ENCODE data around the gene CDRT4. TPM values are rescaled to one million over a fixed set of nuclear protein-coding genes. Genes with fewer than 3 reads are reported as not detected.

CDRT4 gene
- total RNA-seq, 1 donor from 2014 or later, result 10.1 TPM

DNA sequence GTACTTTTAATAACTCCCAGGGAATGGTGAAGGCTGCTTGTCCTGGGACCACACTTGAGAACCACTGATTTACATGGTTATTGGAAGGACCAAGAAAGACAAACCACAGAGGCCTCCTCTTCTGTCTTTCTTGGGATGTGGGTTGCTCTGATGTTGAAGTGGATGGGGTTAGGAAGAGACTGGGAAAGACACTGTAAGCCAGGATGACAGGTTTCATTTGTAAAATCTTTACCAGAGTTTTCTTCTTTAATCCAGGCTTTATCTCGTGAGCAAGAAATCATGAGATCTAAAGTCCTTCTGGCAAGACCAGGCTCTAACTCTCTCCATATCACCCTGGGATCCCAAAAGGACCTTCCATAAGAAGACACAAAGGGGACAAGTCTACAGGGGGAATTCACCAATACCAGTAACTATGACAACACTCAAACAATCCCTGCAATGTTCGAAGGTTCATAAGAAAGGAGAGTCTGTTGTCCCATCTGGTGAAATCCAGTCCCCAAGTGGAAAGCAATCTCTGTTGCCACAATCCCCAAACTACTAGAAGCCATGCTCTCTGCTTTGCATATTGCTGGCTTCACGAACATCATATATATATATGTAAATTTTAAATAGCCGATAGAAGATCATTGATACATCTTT, 44.8 kb upstream of the CDRT4 start:
- Mint-ChIP-seq H3K4me3 (ENCODE audit: unreplicated experiment) (no peak overlapping the region), H3K9me3 (ENCODE audit: unreplicated experiment) (peaks cover 5% of the 10 kb centered on the region), H3K36me3 (ENCODE audit: unreplicated experiment) (peaks cover 33% of the 10 kb centered on the region), H3K27ac (ENCODE audit: unreplicated experiment) (no peak overlapping the region), H3K27me3 (ENCODE audit: unreplicated experiment) (no peaks in the 10 kb centered on the region), H3K4me1 (ENCODE audit: unreplicated experiment) (peaks cover 26% of the 10 kb centered on the region)
- TF ChIP-seq, protein P1, sequence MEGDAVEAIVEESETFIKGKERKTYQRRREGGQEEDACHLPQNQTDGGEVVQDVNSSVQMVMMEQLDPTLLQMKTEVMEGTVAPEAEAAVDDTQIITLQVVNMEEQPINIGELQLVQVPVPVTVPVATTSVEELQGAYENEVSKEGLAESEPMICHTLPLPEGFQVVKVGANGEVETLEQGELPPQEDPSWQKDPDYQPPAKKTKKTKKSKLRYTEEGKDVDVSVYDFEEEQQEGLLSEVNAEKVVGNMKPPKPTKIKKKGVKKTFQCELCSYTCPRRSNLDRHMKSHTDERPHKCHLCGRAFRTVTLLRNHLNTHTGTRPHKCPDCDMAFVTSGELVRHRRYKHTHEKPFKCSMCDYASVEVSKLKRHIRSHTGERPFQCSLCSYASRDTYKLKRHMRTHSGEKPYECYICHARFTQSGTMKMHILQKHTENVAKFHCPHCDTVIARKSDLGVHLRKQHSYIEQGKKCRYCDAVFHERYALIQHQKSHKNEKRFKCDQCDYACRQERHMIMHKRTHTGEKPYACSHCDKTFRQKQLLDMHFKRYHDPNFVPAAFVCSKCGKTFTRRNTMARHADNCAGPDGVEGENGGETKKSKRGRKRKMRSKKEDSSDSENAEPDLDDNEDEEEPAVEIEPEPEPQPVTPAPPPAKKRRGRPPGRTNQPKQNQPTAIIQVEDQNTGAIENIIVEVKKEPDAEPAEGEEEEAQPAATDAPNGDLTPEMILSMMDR (IDR thresholded peaks at IDR 0.05), result no peak
- no peak for DNase-seq (ENCODE audit: extremely low spot score, unreplicated experiment)

DNA sequence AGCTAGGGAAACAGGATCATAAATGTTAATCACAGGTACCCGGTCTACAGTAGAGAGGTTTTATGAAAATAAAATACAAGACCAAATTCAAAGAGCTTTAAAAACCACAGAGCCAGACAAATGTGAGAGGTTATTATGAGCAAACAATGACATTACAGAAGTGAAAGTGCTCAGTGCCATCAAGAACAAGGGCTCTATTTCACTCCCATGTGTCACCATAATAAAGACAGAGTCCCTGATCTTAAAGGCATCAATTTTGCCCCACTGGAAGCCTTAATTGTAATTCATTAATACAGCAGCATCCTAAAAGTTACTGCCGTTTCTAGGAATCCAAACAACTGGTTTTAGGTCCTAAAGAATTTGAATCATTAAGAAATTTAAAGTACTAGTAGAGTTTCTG, 43.7 kb upstream of the CDRT4 start:
- Mint-ChIP-seq H3K9me3 (ENCODE audit: unreplicated experiment) (peaks cover 5% of the 10 kb centered on the region), H3K27me3 (ENCODE audit: unreplicated experiment) (no peaks in the 10 kb centered on the region), H3K36me3 (ENCODE audit: unreplicated experiment) (peaks cover 35% of the 10 kb centered on the region), H3K4me3 (ENCODE audit: unreplicated experiment) (no peak overlapping the region), H3K4me1 (ENCODE audit: unreplicated experiment) (peaks cover 26% of the 10 kb centered on the region), H3K27ac (ENCODE audit: unreplicated experiment) (no peak overlapping the region)
- DNase-seq (ENCODE audit: extremely low spot score, unreplicated experiment), result no peak
- TF ChIP-seq, protein P1 (IDR thresholded peaks at IDR 0.05), result no peak

DNA sequence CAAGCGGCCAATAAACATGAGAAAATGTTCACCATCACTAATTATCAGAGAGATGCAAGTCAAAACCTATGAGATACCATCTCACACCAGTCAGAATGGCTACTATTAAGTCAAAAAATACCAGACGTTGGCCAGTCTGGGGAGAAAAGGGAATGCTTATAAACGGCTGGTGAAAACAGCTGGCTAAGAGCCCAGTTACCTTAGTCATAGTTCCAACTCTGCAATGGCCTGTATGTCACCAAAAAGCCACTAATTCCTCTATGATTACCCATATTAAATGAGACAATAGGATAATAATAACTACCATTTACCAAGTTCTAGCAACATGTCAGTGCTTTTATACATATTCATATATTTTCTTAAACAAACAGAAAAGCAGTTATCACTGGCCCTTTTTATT, 42.9 kb upstream of the CDRT4 start:
- no peak overlapping the region for H3K4me3 Mint-ChIP-seq (ENCODE audit: unreplicated experiment)
- no peak overlapping the region for H3K27ac Mint-ChIP-seq (ENCODE audit: unreplicated experiment)
- peaks cover 26% of the 10 kb centered on the region for H3K4me1 Mint-ChIP-seq (ENCODE audit: unreplicated experiment)

DNA sequence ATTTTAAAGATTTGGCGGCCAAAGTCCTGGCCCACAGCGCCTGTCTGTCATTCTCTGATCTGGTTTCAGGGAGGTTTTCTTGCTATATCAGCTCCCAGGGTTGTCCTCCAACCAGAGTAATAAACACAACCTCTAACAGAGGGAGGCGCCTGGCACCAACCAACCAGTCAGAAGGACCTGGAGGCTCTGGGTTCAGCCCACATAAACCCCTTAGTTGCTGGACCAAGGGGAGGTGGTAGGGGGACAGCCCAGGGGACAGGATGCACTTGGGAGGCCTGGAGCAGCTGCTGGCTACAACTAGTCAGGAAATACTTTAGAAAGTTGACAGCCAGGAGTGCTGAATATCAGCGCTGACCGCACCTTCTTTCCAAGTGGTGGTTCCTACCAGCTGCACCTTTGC, 41.7 kb upstream of the CDRT4 start:
- Mint-ChIP-seq H3K4me3 (ENCODE audit: unreplicated experiment) (no peak overlapping the region), H3K27ac (ENCODE audit: unreplicated experiment) (no peak overlapping the region), H3K27me3 (ENCODE audit: unreplicated experiment) (no peaks in the 10 kb centered on the region), H3K4me1 (ENCODE audit: unreplicated experiment) (peaks cover 21% of the 10 kb centered on the region), H3K36me3 (ENCODE audit: unreplicated experiment) (peaks cover 24% of the 10 kb centered on the region), H3K9me3 (ENCODE audit: unreplicated experiment) (peaks cover 5% of the 10 kb centered on the region)
- no peak for DNase-seq (ENCODE audit: extremely low spot score, unreplicated experiment)
- TF ChIP-seq, protein P1 (IDR thresholded peaks at IDR 0.05), result no peak

More for the DNA sequence above, 42.9 kb upstream of the CDRT4 start:
- H3K36me3 Mint-ChIP-seq (ENCODE audit: unreplicated experiment), result peaks cover 27% of the 10 kb centered on the region
- H3K27me3 Mint-ChIP-seq (ENCODE audit: unreplicated experiment), result no peaks in the 10 kb centered on the region
- TF ChIP-seq, protein P1 (IDR thresholded peaks at IDR 0.05), result no peak
- H3K9me3 Mint-ChIP-seq (ENCODE audit: unreplicated experiment), result peaks cover 5% of the 10 kb centered on the region
- peak; percentile 1 for DNase-seq (ENCODE audit: extremely low spot score, unreplicated experiment)

DNA sequence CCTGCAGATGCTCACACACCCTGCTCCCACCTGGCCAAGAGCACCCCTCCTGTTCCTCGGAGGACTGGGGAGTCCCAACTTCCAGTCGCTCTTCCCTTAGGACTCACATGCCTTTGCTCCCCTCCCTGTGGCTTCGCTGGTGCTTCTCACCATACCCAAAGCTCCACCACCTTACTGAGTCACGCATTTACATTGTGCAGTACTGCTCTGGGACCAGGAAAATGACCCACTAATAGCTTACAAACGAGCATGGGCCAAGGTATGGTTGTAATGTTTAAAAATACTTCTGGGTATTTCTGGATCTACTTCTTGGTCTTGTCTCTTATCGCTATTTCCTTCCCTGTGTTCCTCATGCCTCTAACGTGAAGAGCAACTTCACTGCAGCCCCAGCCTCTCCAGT, 41.0 kb upstream of the CDRT4 start:
- no peaks in the 10 kb centered on the region for H3K27me3 Mint-ChIP-seq (ENCODE audit: unreplicated experiment)
- peaks cover 24% of the 10 kb centered on the region for H3K36me3 Mint-ChIP-seq (ENCODE audit: unreplicated experiment)
- H3K4me1 Mint-ChIP-seq (ENCODE audit: unreplicated experiment), result peaks cover 15% of the 10 kb centered on the region

More for the DNA sequence above, 41.0 kb upstream of the CDRT4 start:
- no peak overlapping the region for H3K4me3 Mint-ChIP-seq (ENCODE audit: unreplicated experiment)
- peaks cover 5% of the 10 kb centered on the region for H3K9me3 Mint-ChIP-seq (ENCODE audit: unreplicated experiment)
- H3K27ac Mint-ChIP-seq (ENCODE audit: unreplicated experiment), result no peak overlapping the region
- DNase-seq (ENCODE audit: extremely low spot score, unreplicated experiment), result no peak
- TF ChIP-seq, protein P1 (IDR thresholded peaks at IDR 0.05), result no peak

Data from osteocyte (in vitro differentiated cells).